Subcutaneous abdominal adipose tissue (tissue), 5 donors: ENCODE data around the gene SRPK3.

Source experiments
- H3K27ac ChIP-seq: one replicate; pipeline ENCODE4 v1.7.0; 2013; ENCODE audit warnings: low read depth, mild to moderate bottlenecking, inconsistent platforms, low read length, moderate library complexity
- H3K27me3 ChIP-seq, 5 donors: one replicate each; pipeline ENCODE4 v1.7.0; 2013; ENCODE audit warnings: low read length in 5 of 5, inconsistent platforms in 1 of 5; ENCODE audit not compliant: control insufficient read depth in 5 of 5, insufficient read depth in 4 of 5
- H3K36me3 ChIP-seq, 5 donors: one replicate each; pipeline ENCODE4 v1.7.0; 2013; ENCODE audit warnings: low read length in 5 of 5; ENCODE audit not compliant: control insufficient read depth in 5 of 5, insufficient read depth in 5 of 5
- H3K4me1 ChIP-seq, 5 donors: one replicate each; pipeline ENCODE4 v1.7.0; 2013; ENCODE audit warnings: low read length in 5 of 5, mild to moderate bottlenecking in 3 of 5, moderate library complexity in 1 of 5; ENCODE audit not compliant: control insufficient read depth in 5 of 5, insufficient read depth in 5 of 5
- H3K4me3 ChIP-seq, 5 donors: one replicate each; pipeline ENCODE4 v1.7.0; 2013; ENCODE audit warnings: low read length in 5 of 5, low read depth in 1 of 5
- H3K9ac ChIP-seq, 5 donors: one replicate each; pipeline ENCODE4 v1.7.0; 2013; ENCODE audit warnings: low read length in 5 of 5, mild to moderate bottlenecking in 4 of 5, moderate library complexity in 3 of 5
- H3K9me3 ChIP-seq, 5 donors: one replicate each; pipeline ENCODE4 v1.7.0; 2013; ENCODE audit warnings: low read length in 5 of 5; ENCODE audit not compliant: control insufficient read depth in 5 of 5
- donor health status: healthy.
- donor health status: healthy.
- donor health status: healthy.
- donor health status: healthy.
- donor health status: healthy.

The SRPK3 gene

GRCh38 chrX:153770601-153771414 is 10.0 kb upstream of the SRPK3 start:
- no peak overlapping the region for H3K27ac ChIP-seq
- no peaks in the 10 kb centered on the region for H3K9me3 ChIP-seq
- H3K4me1 ChIP-seq = peaks cover 0 to 13% (median 8%) of the 10 kb centered on the region in 5 donors
- peaks cover 0 to 6% (median 0%) of the 10 kb centered on the region in 5 donors for H3K36me3 ChIP-seq
- H3K9ac ChIP-seq = no peak overlapping the region
- H3K4me3 ChIP-seq = no peak overlapping the region
- H3K27me3 ChIP-seq = peaks cover 0 to 35% (median 15%) of the 10 kb centered on the region in 5 donors

DNA sequence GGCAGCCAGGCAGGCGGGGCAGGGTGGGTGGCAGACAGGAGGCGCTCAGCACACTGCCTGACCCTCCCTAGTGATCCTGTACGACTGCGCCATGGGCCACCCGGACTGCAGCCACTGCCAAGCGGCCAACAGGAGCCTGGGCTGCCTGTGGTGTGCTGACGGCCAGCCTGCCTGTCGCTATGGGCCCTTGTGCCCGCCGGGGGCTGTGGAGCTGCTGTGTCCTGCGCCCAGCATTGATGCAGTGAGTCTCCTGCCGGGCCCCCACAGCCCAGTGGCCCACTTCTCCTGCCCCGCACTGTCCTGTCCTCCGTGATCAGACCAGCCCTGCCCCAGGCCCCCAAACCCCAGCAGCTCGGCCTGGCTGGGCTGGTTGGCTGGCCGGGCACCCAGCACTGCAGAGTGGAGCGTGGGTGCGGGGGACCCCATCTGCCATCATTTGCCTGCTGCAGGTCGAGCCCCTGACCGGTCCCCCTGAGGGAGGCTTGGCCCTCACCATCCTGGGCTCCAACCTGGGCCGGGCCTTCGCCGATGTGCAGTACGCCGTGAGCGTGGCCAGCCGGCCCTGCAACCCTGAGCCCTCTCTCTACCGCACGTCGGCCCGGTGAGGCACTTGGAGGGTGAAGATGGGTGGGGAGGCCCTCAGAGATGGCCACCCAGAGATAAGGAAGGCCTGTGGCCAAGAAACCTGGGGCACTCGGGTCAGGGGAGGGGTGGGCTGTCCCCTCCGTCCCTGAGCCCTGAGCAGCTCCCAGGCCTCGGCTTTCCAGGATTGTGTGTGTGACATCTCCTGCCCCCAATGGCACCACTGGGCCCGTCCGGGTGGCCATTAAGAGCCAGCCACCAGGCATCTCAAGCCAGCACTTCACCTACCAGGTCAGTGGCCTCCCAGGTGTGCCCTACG is 9.2 kb upstream of the SRPK3 start:
- no peak overlapping the region for H3K27ac ChIP-seq
- peaks cover 0 to 6% (median 0%) of the 10 kb centered on the region in 5 donors for H3K36me3 ChIP-seq
- peaks cover 0 to 4% (median 0%) of the 10 kb centered on the region in 5 donors for H3K4me1 ChIP-seq
- H3K4me3 ChIP-seq = no peak overlapping the region
- no peak overlapping the region for H3K9ac ChIP-seq
- no peaks in the 10 kb centered on the region for H3K9me3 ChIP-seq
- peaks cover 0 to 35% (median 10%) of the 10 kb centered on the region in 5 donors for H3K27me3 ChIP-seq

DNA sequence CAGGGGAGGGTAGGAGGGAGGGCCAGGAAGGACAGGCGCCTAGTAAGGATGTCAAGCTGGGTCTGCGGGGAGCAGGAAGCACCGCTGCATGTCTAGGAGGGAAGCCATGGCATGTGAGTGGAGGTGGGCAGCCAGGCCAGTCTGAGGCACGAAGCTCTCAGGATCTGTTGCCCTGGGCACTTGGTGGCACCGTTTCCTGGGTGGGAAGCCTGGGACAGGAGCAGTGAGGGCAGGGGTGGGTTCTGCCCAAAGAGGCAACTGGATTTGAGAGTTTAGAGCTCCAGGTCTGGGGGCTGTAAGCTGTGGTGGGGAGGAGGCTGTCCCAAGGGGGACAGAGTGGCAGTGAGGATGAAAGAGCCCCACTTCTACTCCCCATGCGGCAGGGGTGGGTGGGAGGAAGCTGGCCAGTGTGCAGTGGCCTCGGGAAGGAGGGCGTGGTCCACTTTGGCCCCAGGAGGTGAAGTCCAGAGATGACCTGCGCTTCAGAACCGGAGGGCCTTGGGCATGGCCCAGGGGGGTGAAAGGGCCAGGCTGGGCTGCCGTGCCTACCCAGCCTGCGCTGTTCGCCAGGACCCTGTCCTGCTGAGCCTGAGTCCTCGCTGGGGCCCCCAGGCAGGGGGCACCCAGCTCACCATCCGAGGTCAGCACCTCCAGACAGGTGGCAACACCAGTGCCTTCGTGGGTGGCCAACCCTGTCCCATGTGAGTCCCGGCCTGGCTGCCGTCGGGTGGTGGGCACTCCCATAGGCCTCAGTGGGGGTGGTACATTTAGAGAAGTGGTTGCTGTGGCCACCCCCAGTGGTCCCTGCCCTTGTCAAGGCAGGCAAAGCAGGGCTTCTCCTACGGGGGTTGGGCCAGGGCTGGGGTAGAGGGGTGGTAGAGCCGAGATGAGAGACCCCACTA is 8.3 kb upstream of the SRPK3 start:
- Histone ChIP-seq H3K9me3 (no peaks in the 10 kb centered on the region), H3K4me1 (no peaks in the 10 kb centered on the region), H3K4me3 (no peak overlapping the region), H3K9ac (no peak overlapping the region), H3K27me3 (peaks cover 0 to 34% (median 13%) of the 10 kb centered on the region in 5 donors), H3K36me3 (peaks cover 0 to 6% (median 0%) of the 10 kb centered on the region in 5 donors), H3K27ac (no peak overlapping the region)

- Histone ChIP-seq H3K27ac (no peak overlapping the region), H3K9ac (no peak overlapping the region)
These were observed 7.6 kb upstream of the SRPK3 start for GRCh38 chrX:153773218-153773611.

GRCh38 chrX:153773741-153774575 is 6.9 kb upstream of the SRPK3 start:
- Histone ChIP-seq H3K4me3 (no peak overlapping the region), H3K9me3 (no peaks in the 10 kb centered on the region), H3K36me3 (peaks cover 0 to 9% (median 0%) of the 10 kb centered on the region in 5 donors), H3K27me3 (peaks cover 0 to 33% (median 14%) of the 10 kb centered on the region in 5 donors), H3K9ac (no peak overlapping the region), H3K27ac (no peak overlapping the region), H3K4me1 (no peaks in the 10 kb centered on the region)

More at GRCh38 chrX:153773218-153773611, 7.6 kb upstream of the SRPK3 start:
- H3K36me3 ChIP-seq = peaks cover 0 to 7% (median 0%) of the 10 kb centered on the region in 5 donors
- no peaks in the 10 kb centered on the region for H3K4me1 ChIP-seq
- no peaks in the 10 kb centered on the region for H3K9me3 ChIP-seq
- no peak overlapping the region for H3K4me3 ChIP-seq
- H3K27me3 ChIP-seq = peaks cover 0 to 30% (median 14%) of the 10 kb centered on the region in 5 donors

DNA sequence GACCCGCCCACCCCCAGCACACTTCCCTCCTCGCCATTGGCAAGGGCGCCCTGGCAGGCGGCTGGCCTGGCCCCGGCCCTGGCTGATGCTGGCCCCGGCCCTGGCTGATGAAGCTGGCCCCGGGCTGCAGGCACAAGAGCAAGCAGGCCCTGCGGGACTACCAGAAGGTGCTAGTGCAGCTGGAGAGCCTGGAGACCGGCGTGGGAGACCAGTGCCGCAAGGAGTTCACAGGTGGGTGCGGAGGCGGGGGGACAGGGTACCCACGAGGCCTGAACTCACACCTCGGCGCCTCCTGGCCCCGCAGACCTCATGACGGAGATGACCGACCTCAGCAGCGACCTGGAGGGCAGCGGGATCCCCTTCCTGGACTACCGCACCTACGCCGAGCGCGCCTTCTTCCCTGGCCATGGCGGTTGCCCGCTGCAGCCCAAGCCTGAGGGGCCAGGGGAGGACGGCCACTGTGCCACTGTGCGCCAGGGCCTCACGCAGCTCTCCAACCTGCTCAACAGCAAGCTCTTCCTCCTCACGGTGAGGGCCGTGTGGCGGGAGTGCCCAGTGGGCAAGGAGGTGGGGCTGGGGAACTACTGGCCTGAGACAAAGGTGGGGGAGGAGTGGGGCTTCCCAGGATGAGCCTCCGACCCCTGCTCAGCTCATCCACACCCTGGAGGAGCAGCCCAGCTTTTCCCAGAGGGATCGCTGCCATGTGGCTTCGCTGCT is 6.1 kb upstream of the SRPK3 start:
- Histone ChIP-seq H3K36me3 (peaks cover 0 to 9% (median 0%) of the 10 kb centered on the region in 5 donors), H3K4me1 (no peaks in the 10 kb centered on the region), H3K27me3 (peaks cover 0 to 33% (median 15%) of the 10 kb centered on the region in 5 donors), H3K4me3 (no peak overlapping the region), H3K9ac (no peak overlapping the region), H3K27ac (no peak overlapping the region), H3K9me3 (no peaks in the 10 kb centered on the region)

DNA sequence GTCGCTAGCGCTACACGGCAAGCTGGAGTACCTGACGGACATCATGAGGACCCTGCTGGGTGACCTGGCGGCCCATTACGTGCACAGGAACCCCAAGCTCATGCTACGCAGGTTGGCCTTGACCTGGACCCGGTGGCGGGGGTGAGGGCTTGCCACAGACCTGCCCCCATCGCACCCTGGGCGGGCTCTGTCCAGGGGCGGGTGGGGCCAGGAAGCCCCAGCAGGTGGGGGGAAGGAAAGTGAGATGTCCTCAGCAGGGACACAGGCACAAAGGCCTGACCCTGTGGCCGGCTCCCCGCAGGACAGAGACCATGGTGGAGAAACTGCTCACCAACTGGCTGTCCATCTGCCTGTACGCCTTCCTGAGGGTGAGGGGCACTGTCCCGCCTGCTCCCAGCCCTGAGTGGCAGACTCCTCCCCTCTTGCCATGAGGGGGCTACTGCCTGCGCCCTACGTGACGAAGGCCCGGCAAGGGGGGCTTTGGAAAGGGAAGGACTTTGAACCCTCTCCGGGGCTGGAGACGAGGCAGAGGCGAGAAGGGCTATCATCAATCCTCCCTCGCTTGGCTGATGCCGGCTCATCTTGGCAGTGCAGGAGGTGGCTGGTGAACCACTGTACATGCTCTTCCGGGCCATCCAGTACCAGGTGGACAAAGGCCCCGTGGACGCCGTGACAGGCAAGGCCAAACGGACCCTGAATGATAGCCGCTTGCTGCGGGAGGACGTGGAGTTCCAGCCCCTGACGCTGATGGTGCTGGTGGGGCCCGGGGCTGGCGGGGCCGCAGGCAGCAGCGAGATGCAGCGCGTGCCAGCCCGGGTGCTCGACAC is 5.3 kb upstream of the SRPK3 start:
- Histone ChIP-seq H3K27ac (no peak overlapping the region), H3K36me3 (peaks cover 0 to 9% (median 0%) of the 10 kb centered on the region in 5 donors), H3K27me3 (peaks cover 7 to 36% (median 21%) of the 10 kb centered on the region in 5 donors), H3K4me3 (no peak overlapping the region), H3K9ac (no peak overlapping the region), H3K9me3 (no peaks in the 10 kb centered on the region), H3K4me1 (peaks cover 0 to 6% (median 3%) of the 10 kb centered on the region in 5 donors)

- Histone ChIP-seq H3K4me1 (peaks cover 0 to 10% (median 5%) of the 10 kb centered on the region in 5 donors), H3K9ac (no peak overlapping the region), H3K4me3 (no peak overlapping the region), H3K9me3 (no peaks in the 10 kb centered on the region), H3K27me3 (peaks cover 7 to 32% (median 17%) of the 10 kb centered on the region in 5 donors), H3K36me3 (peaks cover 0 to 9% (median 0%) of the 10 kb centered on the region in 5 donors), H3K27ac (no peak overlapping the region)
These were observed 4.7 kb upstream of the SRPK3 start for GRCh38 chrX:153776120-153776599.
